Measurements from ENCODE around the gene SPG11.
A peak's percentile ranks its signal among the peaks of the same experiment; 100 is the strongest.
"Not testable (repeated sequence)": the region's sequence is repeated elsewhere in the genome, so short reads cannot be mapped to it uniquely, and the experiment has no call there.

SPG11 gene

GRCh38 chr15:44695294-44695693 lies 31.8 kb upstream of the SPG11 start:
- TF ChIP-seq EZH2phosphoT487 (IDR thresholded peaks at IDR 0.05; ENCODE audit: low read depth) = no peak
- TF ChIP-seq CTCF (IDR thresholded peaks at IDR 0.05; ENCODE audit: low read depth, low read length) = no peak
- Histone ChIP-seq H3K27ac (ENCODE audit: low read length) (no peak overlapping the region), H3K9me3 (ENCODE audit: insufficient read depth, low read length) (no peaks in the 10 kb centered on the region), H3K4me2 (ENCODE audit: low read length) (no peak overlapping the region), H3K4me3 (ENCODE audit: low read length) (no peak overlapping the region), H4K20me1 (ENCODE audit: insufficient read depth, low read length) (no peaks in the 10 kb centered on the region), H3K9ac (ENCODE audit: low read length) (no peak overlapping the region), H3K79me2 (ENCODE audit: low read length) (no peaks in the 10 kb centered on the region), H3K36me3 (replicated peaks; ENCODE audit: low read depth, low read length) (no peaks in the 10 kb centered on the region), H3K27me3 (ENCODE audit: low read depth, low read length) (no peaks in the 10 kb centered on the region; the same call in 1 of the 2 replicates), H3K4me1 (ENCODE audit: low read length) (no peaks in the 10 kb centered on the region), H2AFZ (ENCODE audit: low read depth, low read length) (no peak overlapping the region)

- Histone ChIP-seq H3K27ac (ENCODE audit: low read length) (no peak overlapping the region), H2AFZ (ENCODE audit: low read depth, low read length) (no peak overlapping the region), H3K4me3 (ENCODE audit: low read length) (no peak overlapping the region), H3K9me3 (ENCODE audit: insufficient read depth, low read length) (no peaks in the 10 kb centered on the region), H3K4me2 (ENCODE audit: low read length) (no peak overlapping the region), H3K4me1 (ENCODE audit: low read length) (no peaks in the 10 kb centered on the region), H3K27me3 (ENCODE audit: low read depth, low read length) (no peaks in the 10 kb centered on the region; the same call in 1 of the 2 replicates), H3K79me2 (ENCODE audit: low read length) (no peaks in the 10 kb centered on the region), H4K20me1 (ENCODE audit: insufficient read depth, low read length) (no peaks in the 10 kb centered on the region), H3K9ac (ENCODE audit: low read length) (no peak overlapping the region), H3K36me3 (replicated peaks; ENCODE audit: low read depth, low read length) (no peaks in the 10 kb centered on the region)
- TF ChIP-seq CTCF (IDR thresholded peaks at IDR 0.05; ENCODE audit: low read depth, low read length) (no peak), EZH2phosphoT487 (IDR thresholded peaks at IDR 0.05; ENCODE audit: low read depth) (no peak)
Observed at GRCh38 chr15:44694416-44694815, 31.0 kb upstream of the SPG11 start.

- no peak overlapping the region for H3K4me3 ChIP-seq (ENCODE audit: low read length)
- no peak overlapping the region for H3K4me2 ChIP-seq (ENCODE audit: low read length)
- no peak for TF ChIP-seq EZH2phosphoT487 (IDR thresholded peaks at IDR 0.05; ENCODE audit: low read depth)
- no peak for TF ChIP-seq CTCF (IDR thresholded peaks at IDR 0.05; ENCODE audit: low read depth, low read length)
- no peaks in the 10 kb centered on the region for H3K9me3 ChIP-seq (ENCODE audit: insufficient read depth, low read length)
- no peaks in the 10 kb centered on the region for H4K20me1 ChIP-seq (ENCODE audit: insufficient read depth, low read length)
- H2AFZ ChIP-seq (ENCODE audit: low read depth, low read length) = no peak overlapping the region
- no peaks in the 10 kb centered on the region; the same call in 1 of the 2 replicates for H3K27me3 ChIP-seq (ENCODE audit: low read depth, low read length)
- no peak overlapping the region for H3K9ac ChIP-seq (ENCODE audit: low read length)
- no peaks in the 10 kb centered on the region for H3K36me3 ChIP-seq (replicated peaks; ENCODE audit: low read depth, low read length)
- no peak overlapping the region for H3K27ac ChIP-seq (ENCODE audit: low read length)
- H3K79me2 ChIP-seq (ENCODE audit: low read length) = no peaks in the 10 kb centered on the region
- no peaks in the 10 kb centered on the region for H3K4me1 ChIP-seq (ENCODE audit: low read length)
Observed at GRCh38 chr15:44692659-44693058, 29.2 kb upstream of the SPG11 start.

GRCh38 chr15:44690245-44690644 lies 26.8 kb upstream of the SPG11 start:
- H3K27me3 ChIP-seq (ENCODE audit: low read depth, low read length); H3K36me3 ChIP-seq (replicated peaks; ENCODE audit: low read depth, low read length); H3K4me2 ChIP-seq (ENCODE audit: low read length); H3K9me3 ChIP-seq (ENCODE audit: insufficient read depth, low read length); H3K9ac ChIP-seq (ENCODE audit: low read length); H2AFZ ChIP-seq (ENCODE audit: low read depth, low read length); H3K4me1 ChIP-seq (ENCODE audit: low read length); H3K27ac ChIP-seq (ENCODE audit: low read length); H3K4me3 ChIP-seq (ENCODE audit: low read length); H4K20me1 ChIP-seq (ENCODE audit: insufficient read depth, low read length); H3K79me2 ChIP-seq (ENCODE audit: low read length): not testable (repeated sequence)

- not testable (repeated sequence) for H3K27me3 ChIP-seq (ENCODE audit: low read depth, low read length); H3K4me3 ChIP-seq (ENCODE audit: low read length); H4K20me1 ChIP-seq (ENCODE audit: insufficient read depth, low read length); H3K27ac ChIP-seq (ENCODE audit: low read length); H3K4me2 ChIP-seq (ENCODE audit: low read length); H3K79me2 ChIP-seq (ENCODE audit: low read length); H3K36me3 ChIP-seq (replicated peaks; ENCODE audit: low read depth, low read length); H3K9ac ChIP-seq (ENCODE audit: low read length); H3K4me1 ChIP-seq (ENCODE audit: low read length); H3K9me3 ChIP-seq (ENCODE audit: insufficient read depth, low read length); H2AFZ ChIP-seq (ENCODE audit: low read depth, low read length)
Observed at GRCh38 chr15:44689318-44689717, 25.9 kb upstream of the SPG11 start.

GRCh38 chr15:44682809-44683682 lies 19.6 kb upstream of the SPG11 start:
- Histone ChIP-seq H3K4me2 (ENCODE audit: low read length) (peak overlapping the region; percentile 14; the same call in 1 of the 2 replicates), H3K4me1 (ENCODE audit: low read length) (peaks cover 15% of the 10 kb centered on the region)
- H4K20me1 ChIP-seq (ENCODE audit: insufficient read depth, low read length); H2AFZ ChIP-seq (ENCODE audit: low read depth, low read length); H3K4me3 ChIP-seq (ENCODE audit: low read length); H3K9ac ChIP-seq (ENCODE audit: low read length); H3K27me3 ChIP-seq (ENCODE audit: low read depth, low read length); H3K9me3 ChIP-seq (ENCODE audit: insufficient read depth, low read length); H3K79me2 ChIP-seq (ENCODE audit: low read length); H3K27ac ChIP-seq (ENCODE audit: low read length); H3K36me3 ChIP-seq (replicated peaks; ENCODE audit: low read depth, low read length): not testable (repeated sequence)

Measured in OCI-LY3 (cell line).